HEK293T (cell line): ENCODE data around the gene ATP1A4.

Source experiments
- FOXA1 ChIP-seq: fragments of 450-650 bp; IDR thresholded peaks from 2 replicates; pipeline ENCODE4 v1.6.1; 2016; ENCODE audit warnings: mild to moderate bottlenecking
- SP1 ChIP-seq: fragments of 450-650 bp; IDR thresholded peaks from 2 replicates; pipeline ENCODE4 v1.6.1; 2017

- TF ChIP-seq SP1 (no peak), FOXA1 (no peak)
Measured at GRCh38 chr1:160191756-160192155, 40.4 kb downstream of the ATP1A4 start.
